OCI-LY3 (cell line): ENCODE results near the gene MERTK.

Experiments
- CTCF ChIP-seq: fragments of 200-600, 300-600 bp; sonication (generic); IDR thresholded peaks from 2 replicates; pipeline ENCODE4 v1.5.1; 2014; ENCODE audit warnings: antibody characterized with exemption, low read length, low read depth
- EZH2phosphoT487 ChIP-seq: fragments of 200-600 bp; shearing (Covaris generic); IDR thresholded peaks from 2 replicates; pipeline ENCODE4 v1.6.1; 2018; ENCODE audit warnings: antibody characterized with exemption, mixed run types, low read depth

- no peak for TF ChIP-seq CTCF
- no peak for TF ChIP-seq EZH2phosphoT487
Observed at GRCh38 chr2:112007493-112007892, 109.1 kb downstream of the MERTK start.
